Parathyroid adenoma (tissue), 2 donors: ENCODE measurements around the gene GALR3.
A peak's percentile ranks its signal among the peaks of the same experiment; 100 is the strongest.

ENCODE experiments used
- H2AFZ ChIP-seq: fragments of 300-600 bp; sonication (generic); one replicate; pipeline ENCODE4 v1.7.0; 2017; ENCODE audit warnings: antibody characterized with exemption, mild to moderate bottlenecking
- H3K27ac ChIP-seq: fragments of 300-600 bp; sonication (generic); one replicate; pipeline ENCODE4 v1.7.0; 2017
- H3K27me3 ChIP-seq: fragments of 300-600 bp; sonication (generic); one replicate; pipeline ENCODE4 v1.7.0; 2017; ENCODE audit warnings: low read length; ENCODE audit not compliant: control insufficient read depth, insufficient read depth
- H3K36me3 ChIP-seq: fragments of 300-600 bp; sonication (generic); one replicate; pipeline ENCODE4 v1.7.0; 2017; ENCODE audit warnings: low read length; ENCODE audit not compliant: control insufficient read depth, insufficient read depth
- H3K4me1 ChIP-seq: fragments of 300-600 bp; sonication (generic); one replicate; pipeline ENCODE4 v1.7.0; 2017; ENCODE audit warnings: control low read depth
- H3K4me2 ChIP-seq: fragments of 300-600 bp; sonication (generic); one replicate; pipeline ENCODE4 v1.7.0; 2017; ENCODE audit warnings: low read length
- H3K4me3 ChIP-seq: fragments of 300-600 bp; sonication (generic); one replicate; pipeline ENCODE4 v1.7.0; 2017; ENCODE audit warnings: low read depth, low read length
- H3K79me2 ChIP-seq: fragments of 300-600 bp; sonication (generic); one replicate; pipeline ENCODE4 v1.7.0; 2017; ENCODE audit warnings: control low read depth
- H3K9ac ChIP-seq: fragments of 300-600 bp; sonication (generic); one replicate; pipeline ENCODE4 v1.7.0; 2017; ENCODE audit warnings: mild to moderate bottlenecking
- H3K9me3 ChIP-seq: fragments of 300-600 bp; sonication (generic); one replicate; pipeline ENCODE4 v1.7.0; 2017; ENCODE audit warnings: low read length; ENCODE audit not compliant: control insufficient read depth
- TF ChIP-seq, protein P1 (sequence below): fragments of 300-600 bp; sonication (generic); IDR thresholded peaks from one replicate; pipeline ENCODE4 v1.7.0; 2017; ENCODE audit warnings: antibody characterized with exemption, mild to moderate bottlenecking
- donor health status: primary hyperparathyroidism.

GALR3 gene

GRCh38 chr22:37803639-37804351, 19.4 kb upstream of the GALR3 start:
- H3K4me3 ChIP-seq = peak overlapping the region; percentile 41
- H3K9ac ChIP-seq = no peak overlapping the region
- H3K4me2 ChIP-seq = peak overlapping the region; percentile 76
- H3K36me3 ChIP-seq = no peaks in the 10 kb centered on the region
- no peaks in the 10 kb centered on the region for H3K79me2 ChIP-seq
- peak overlapping the region; percentile 60 for H2AFZ ChIP-seq
- TF ChIP-seq, protein P1, sequence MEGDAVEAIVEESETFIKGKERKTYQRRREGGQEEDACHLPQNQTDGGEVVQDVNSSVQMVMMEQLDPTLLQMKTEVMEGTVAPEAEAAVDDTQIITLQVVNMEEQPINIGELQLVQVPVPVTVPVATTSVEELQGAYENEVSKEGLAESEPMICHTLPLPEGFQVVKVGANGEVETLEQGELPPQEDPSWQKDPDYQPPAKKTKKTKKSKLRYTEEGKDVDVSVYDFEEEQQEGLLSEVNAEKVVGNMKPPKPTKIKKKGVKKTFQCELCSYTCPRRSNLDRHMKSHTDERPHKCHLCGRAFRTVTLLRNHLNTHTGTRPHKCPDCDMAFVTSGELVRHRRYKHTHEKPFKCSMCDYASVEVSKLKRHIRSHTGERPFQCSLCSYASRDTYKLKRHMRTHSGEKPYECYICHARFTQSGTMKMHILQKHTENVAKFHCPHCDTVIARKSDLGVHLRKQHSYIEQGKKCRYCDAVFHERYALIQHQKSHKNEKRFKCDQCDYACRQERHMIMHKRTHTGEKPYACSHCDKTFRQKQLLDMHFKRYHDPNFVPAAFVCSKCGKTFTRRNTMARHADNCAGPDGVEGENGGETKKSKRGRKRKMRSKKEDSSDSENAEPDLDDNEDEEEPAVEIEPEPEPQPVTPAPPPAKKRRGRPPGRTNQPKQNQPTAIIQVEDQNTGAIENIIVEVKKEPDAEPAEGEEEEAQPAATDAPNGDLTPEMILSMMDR = no peak
- no peaks in the 10 kb centered on the region for H3K9me3 ChIP-seq
- no peaks in the 10 kb centered on the region for H3K27me3 ChIP-seq
- H3K27ac ChIP-seq = no peak overlapping the region
- H3K4me1 ChIP-seq = peaks cover 5% of the 10 kb centered on the region

DNA sequence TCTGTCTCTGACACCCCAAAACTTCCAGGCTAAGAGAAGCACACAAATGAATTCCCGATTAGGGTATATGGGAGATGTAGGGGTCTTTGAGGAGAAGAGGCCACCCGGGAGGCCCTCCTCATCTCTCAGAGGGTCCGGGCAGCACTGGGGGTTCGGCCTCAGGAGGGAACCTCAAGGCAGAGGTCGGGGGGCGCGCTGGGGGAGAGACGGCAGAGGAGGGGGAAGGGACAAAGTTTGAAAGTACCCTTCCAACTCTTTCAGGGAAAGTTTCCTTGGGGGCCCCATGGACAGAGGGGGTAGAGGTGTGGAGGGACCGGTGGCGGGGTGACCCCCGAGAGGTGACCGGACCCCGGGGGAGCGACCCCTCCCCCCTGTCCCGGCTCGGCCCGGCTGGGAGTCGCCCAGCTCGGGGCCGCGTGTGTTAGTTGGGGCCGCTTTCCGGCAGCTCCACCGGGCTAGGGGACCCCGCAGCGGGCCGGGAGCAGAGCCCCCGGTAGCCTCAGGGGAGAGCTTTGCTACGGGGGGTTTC, 18.8 kb upstream of the GALR3 start:
- Histone ChIP-seq H3K27ac (no peak overlapping the region), H3K9me3 (no peaks in the 10 kb centered on the region), H3K27me3 (no peaks in the 10 kb centered on the region), H3K36me3 (no peaks in the 10 kb centered on the region), H3K4me2 (peak overlapping the region; percentile 76), H3K4me1 (peaks cover 5% of the 10 kb centered on the region), H3K4me3 (peak overlapping the region; percentile 41), H2AFZ (peak overlapping the region; percentile 60), H3K9ac (no peak overlapping the region), H3K79me2 (no peaks in the 10 kb centered on the region)
- TF ChIP-seq, protein P1 = no peak

GRCh38 chr22:37804881-37805809, 18.0 kb upstream of the GALR3 start:
- Histone ChIP-seq H3K9ac (no peak overlapping the region), H3K79me2 (no peaks in the 10 kb centered on the region), H3K36me3 (no peaks in the 10 kb centered on the region), H2AFZ (peak overlapping the region; percentile 90), H3K27ac (peak overlapping the region; percentile 83), H3K27me3 (no peaks in the 10 kb centered on the region), H3K9me3 (no peaks in the 10 kb centered on the region), H3K4me3 (peak overlapping the region; percentile 83), H3K4me2 (peak overlapping the region; percentile 99), H3K4me1 (peaks cover 5% of the 10 kb centered on the region)
- TF ChIP-seq, protein P1 = no peak

DNA sequence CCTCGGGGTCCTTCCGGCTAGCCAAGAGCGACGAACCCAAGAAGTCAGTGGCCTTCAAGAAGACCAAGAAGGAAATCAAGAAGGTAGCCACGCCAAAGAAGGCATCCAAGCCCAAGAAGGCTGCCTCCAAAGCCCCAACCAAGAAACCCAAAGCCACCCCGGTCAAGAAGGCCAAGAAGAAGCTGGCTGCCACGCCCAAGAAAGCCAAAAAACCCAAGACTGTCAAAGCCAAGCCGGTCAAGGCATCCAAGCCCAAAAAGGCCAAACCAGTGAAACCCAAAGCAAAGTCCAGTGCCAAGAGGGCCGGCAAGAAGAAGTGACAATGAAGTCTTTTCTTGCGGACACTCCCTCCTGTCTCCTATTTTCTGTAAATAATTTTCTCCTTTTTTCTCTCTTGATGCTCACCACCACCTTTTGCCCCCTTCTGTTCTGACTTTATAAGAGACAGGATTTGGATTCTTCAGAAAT, 17.3 kb upstream of the GALR3 start:
- peak overlapping the region; percentile 83 for H3K27ac ChIP-seq
- H3K9me3 ChIP-seq = no peaks in the 10 kb centered on the region
- TF ChIP-seq, protein P1 = no peak
- peak overlapping the region; percentile 99 for H3K4me2 ChIP-seq
- H3K36me3 ChIP-seq = no peaks in the 10 kb centered on the region
- H3K9ac ChIP-seq = no peak overlapping the region
- peak overlapping the region; percentile 83 for H3K4me3 ChIP-seq
- H3K79me2 ChIP-seq = no peaks in the 10 kb centered on the region
- peaks cover 5% of the 10 kb centered on the region for H3K4me1 ChIP-seq
- H3K27me3 ChIP-seq = no peaks in the 10 kb centered on the region
- H2AFZ ChIP-seq = peak overlapping the region; percentile 90
